Endothelial cell of umbilical vein (primary cell): ENCODE measurements around the gene STOX1. TPM values are rescaled to one million over a fixed set of nuclear protein-coding genes. Genes with fewer than 3 reads are reported as not detected.
A peak's percentile ranks its signal among the peaks of the same experiment; 100 is the strongest.
"Not testable (repeated sequence)": the region's sequence is repeated elsewhere in the genome, so short reads cannot be mapped to it uniquely, and the experiment has no call there.

Experiments
- BruUV-seq: library from RNA; stranded (reverse); fragments of 400-500 nt; replicated peaks from 2 replicates; lab custom pipeline; 2021; lab: Mats Ljungman, UMichigan
- CTCF ChIA-PET: fragments of 300-600, 350-600 bp; sonication (Branson Sonifier 250); formaldehyde crosslinking; loops from one replicate; lab custom pipeline; 2021; ENCODE audit warnings: antibody characterized with exemption, inconsistent platforms; lab: Charles Lee
- POLR2A ChIA-PET: fragments of 300-600, 350-600 bp; sonication (Branson Sonifier 250); formaldehyde crosslinking; loops from one replicate; lab custom pipeline; 2021; ENCODE audit warnings: antibody characterized with exemption, inconsistent platforms; lab: Charles Lee
- DNase-seq: peaks from one replicate; pipeline ENCODE4 v3.0.0-alpha.2; 2011; ENCODE audit warnings: low read depth, low spot score
- FAIRE-seq: peaks from 2 replicates; lab custom pipeline; 2011; peaks lifted over from hg19 to GRCh38; lab: Jason Lieb, UNC
- H2AFZ ChIP-seq: 2 replicates; pipeline ENCODE4 v1.6.0; 2012; ENCODE audit warnings: low read depth, low read length, control low read depth, inconsistent platforms
- H3K27ac ChIP-seq: 2 replicates; pipeline ENCODE4 v1.5.1; 2011; ENCODE audit warnings: low read depth, mild to moderate bottlenecking, control low read depth, low read length, moderate library complexity; ENCODE audit not compliant: insufficient read depth
- H3K27me3 ChIP-seq, 2 experiments: 2 replicates each; pipeline versions ENCODE4 v1.6.0 to v1.6.1; 2011; ENCODE audit warnings: low read length in 2 of 2, mixed read lengths in 1 of 2; ENCODE audit not compliant: control insufficient read depth in 2 of 2, insufficient read depth in 2 of 2
- H3K36me3 ChIP-seq, 2 experiments: 2 replicates in 1 of 2; 3 replicates in 1 of 2; pipeline ENCODE4 v1.5.1; 2011; ENCODE audit warnings: low read length in 2 of 2, mild to moderate bottlenecking in 1 of 2, moderate library complexity in 1 of 2; ENCODE audit not compliant: control insufficient read depth in 2 of 2, insufficient read depth in 2 of 2; ENCODE audit errors: extremely low read depth in 1 of 2
- H3K4me1 ChIP-seq: 3 replicates; pipeline ENCODE4 v1.5.1; 2011; ENCODE audit warnings: mild to moderate bottlenecking, low read length; ENCODE audit not compliant: control insufficient read depth, insufficient read depth; ENCODE audit errors: extremely low read depth
- H3K4me2 ChIP-seq: 2 replicates; pipeline ENCODE4 v1.6.1; 2011; ENCODE audit warnings: low read length, control low read depth, mixed read lengths; ENCODE audit not compliant: insufficient read depth
- H3K4me3 ChIP-seq, 3 experiments: fragments of 200-600 bp in 1 of 3; sonication (generic), shearing (Covaris generic) in 1 of 3; replicated peaks in 1 of 3; 2 replicates each; pipeline ENCODE4 v1.5.1; 2011 to 2016; ENCODE audit warnings: control low read depth in 3 of 3, low read length in 3 of 3, mild to moderate bottlenecking in 2 of 3, inconsistent platforms in 1 of 3, low read depth in 1 of 3, moderate library complexity in 1 of 3; ENCODE audit not compliant: insufficient read depth in 1 of 3
- H3K79me2 ChIP-seq: 2 replicates; pipeline ENCODE4 v1.6.0; 2012; ENCODE audit warnings: low read length, inconsistent platforms; ENCODE audit not compliant: control insufficient read depth, insufficient read depth
- H3K9ac ChIP-seq: replicated peaks from 2 replicates; pipeline ENCODE3; 2011; ENCODE audit warnings: low read length, control low read depth; ENCODE audit not compliant: insufficient read depth; ENCODE audit errors: extremely low read depth
- H3K9me1 ChIP-seq: replicated peaks from 3 replicates; pipeline ENCODE4 v1.6.0; 2011; ENCODE audit warnings: mild to moderate bottlenecking, low read length; ENCODE audit not compliant: control insufficient read depth, insufficient read depth; ENCODE audit errors: extremely low read depth
- H3K9me3 ChIP-seq: replicated peaks from 2 replicates; pipeline ENCODE4 v1.5.1; 2012; ENCODE audit warnings: low read length, inconsistent platforms; ENCODE audit not compliant: control insufficient read depth, insufficient read depth
- H4K20me1 ChIP-seq: replicated peaks from 2 replicates; pipeline ENCODE3; 2011; ENCODE audit warnings: mild to moderate bottlenecking, low read length; ENCODE audit not compliant: control insufficient read depth, insufficient read depth; ENCODE audit errors: extremely low read depth
- EZH2 ChIP-seq: IDR thresholded peaks from 2 replicates; pipeline ENCODE4 v1.6.1; 2012; ENCODE audit warnings: borderline replicate concordance, low read depth, mild to moderate bottlenecking, moderate library complexity, low read length, inconsistent platforms; ENCODE audit not compliant: severe bottlenecking
- dilution Hi-C: fragments of 300-500 bp; cut with MboI; formaldehyde crosslinking; loops from one replicate; pipeline ENCODE4 v1.15.0; 2019; ENCODE audit warnings: low sequenced_read_pairs; ENCODE audit not compliant: extremely low pct_ligation_motif_present
- intact Hi-C: fragments of 100-400 bp; cut with micrococcal nuclease; formaldehyde crosslinking; loops from one replicate; pipeline ENCODE4 v1.10.0; 2022
- polyA plus RNA-seq, 4 experiments: library from polyadenylated mRNA; depleted of rRNA in 3 of 4; stranded (reverse) in 3 of 4; unstranded in 1 of 4; fragments of >200 nt; gene quantifications; 2 replicates each; pipeline versions ENCODE4 v1.2.1 to v1.2.3, GENCODE V29; 2011 to 2012; ENCODE audit warnings: missing spikeins in 1 of 4
- total RNA-seq: library from RNA; stranded (reverse); gene quantifications from 2 replicates; pipeline ENCODE4 v1.2.3, GENCODE V29; 2021

The STOX1 gene
- total and polyA plus RNA-seq, 2 donors (not counting 3 experiments of a cell fraction or from before 2014, with no cell fraction given) = 0.06 to 0.20 TPM

DNA sequence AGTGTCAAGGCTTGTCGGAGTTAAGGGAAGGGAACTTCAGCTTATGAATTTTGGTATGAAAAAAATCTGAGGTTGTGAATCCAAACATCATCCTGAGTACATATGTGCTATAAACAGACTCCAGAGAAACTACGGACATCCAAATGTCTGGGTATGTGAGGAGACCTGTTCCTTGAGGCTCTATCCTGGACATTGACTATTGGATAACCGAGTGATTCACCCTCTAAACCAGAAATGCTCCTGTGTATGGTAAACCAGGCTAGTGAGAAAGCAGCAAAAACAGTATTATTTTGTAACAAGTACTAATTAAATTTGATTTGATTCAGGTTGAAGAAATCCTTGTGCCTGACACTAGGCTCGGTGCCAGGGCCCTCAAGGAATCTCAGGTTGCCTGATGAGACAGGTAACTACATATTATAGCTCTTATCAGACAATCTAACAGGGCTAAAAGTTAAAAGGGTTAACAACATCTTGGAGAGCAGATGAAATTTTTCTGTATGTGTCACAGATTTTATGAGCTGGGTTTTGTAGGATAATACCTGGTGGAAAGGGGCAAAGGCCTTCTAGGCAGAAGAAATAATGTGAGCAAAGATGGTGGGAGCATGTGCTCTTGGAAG lies 10.4 kb upstream of the STOX1 start:
- Histone ChIP-seq H3K36me3 (no peaks in the 10 kb centered on the region), H3K9me1 (no peaks in the 10 kb centered on the region), H3K27me3 (no peaks in the 10 kb centered on the region), H3K79me2 (no peaks in the 10 kb centered on the region), H3K4me2 (no peak overlapping the region), H3K4me1 (no peaks in the 10 kb centered on the region), H4K20me1 (no peaks in the 10 kb centered on the region), H3K4me3 (no peak overlapping the region), H3K9ac (no peak overlapping the region), H2AFZ (no peak overlapping the region), H3K27ac (no peak overlapping the region), H3K9me3 (no peaks in the 10 kb centered on the region)
- no TSS peak for BruUV-seq
- ChIA-PET CTCF (no interaction called here), POLR2A (interaction anchor here (0.6 kb wide), 1 partner anchor 32 kb away, joined by 3 read pairs; no protein-coding TSS in a partner anchor)
- no peak for FAIRE-seq
- intact Hi-C loops (no loop called here), dilution Hi-C loops (no loop called here)
- DNase-seq = no peak
- no peak for TF ChIP-seq EZH2

DNA sequence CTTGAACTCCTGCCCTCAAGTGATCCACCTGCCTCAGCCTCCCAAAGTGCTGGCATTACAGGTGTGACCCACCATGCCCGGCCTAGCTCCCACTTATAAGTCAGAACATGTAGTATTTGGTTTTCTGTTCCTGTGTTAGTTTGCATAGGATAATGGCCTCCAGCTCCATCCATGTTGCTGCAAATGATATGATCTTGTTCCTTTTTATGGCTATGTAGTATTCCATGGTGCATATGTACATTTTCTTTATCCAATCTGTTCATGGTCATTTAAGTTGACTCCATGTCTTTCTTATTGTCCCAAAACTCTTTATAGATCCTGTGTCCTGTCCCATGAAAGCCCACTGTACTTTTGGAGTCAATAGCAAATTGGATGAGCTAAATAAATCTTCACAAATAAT lies 7.0 kb upstream of the STOX1 start:
- dilution Hi-C loops, H3K4me3 ChIP-seq, intact Hi-C loops, H2AFZ ChIP-seq, POLR2A ChIA-PET, H3K9ac ChIP-seq, H3K27me3 ChIP-seq, H3K79me2 ChIP-seq, H3K4me1 ChIP-seq, H3K4me2 ChIP-seq, H3K9me3 ChIP-seq, DNase-seq, H3K36me3 ChIP-seq, H3K27ac ChIP-seq, H3K9me1 ChIP-seq, BruUV-seq, FAIRE-seq, H4K20me1 ChIP-seq: not testable (repeated sequence)
- CTCF ChIA-PET = interaction anchor here (0.8 to 1.0 kb wide), 2 partner anchors 10 to 11 kb away, joined by 3 to 4 read pairs; no protein-coding TSS in a partner anchor

GRCh38 chr10:68822626-68823025 lies 4.7 kb upstream of the STOX1 start:
- H3K27ac ChIP-seq, dilution Hi-C loops, H3K9me3 ChIP-seq, DNase-seq, H3K79me2 ChIP-seq, H3K4me3 ChIP-seq, FAIRE-seq, H3K4me1 ChIP-seq, H3K36me3 ChIP-seq, H3K27me3 ChIP-seq, BruUV-seq, H3K9ac ChIP-seq, H3K4me2 ChIP-seq, POLR2A ChIA-PET, H2AFZ ChIP-seq, intact Hi-C loops, H4K20me1 ChIP-seq, CTCF ChIA-PET, H3K9me1 ChIP-seq: not testable (repeated sequence)

GRCh38 chr10:68827592-68827959 lies 245 bp downstream of the STOX1 start:
- H3K4me2 ChIP-seq = not testable (repeated sequence)
- CTCF ChIA-PET = interaction anchor here (0.6 to 2.6 kb wide), 7 partner anchors 10 to 1341 kb away, joined by 3 to 13 read pairs (median 4); no protein-coding TSS in a partner anchor

More at GRCh38 chr10:68827592-68827959, 245 bp downstream of the STOX1 start:
- intact Hi-C loops, H3K9me1 ChIP-seq, H3K36me3 ChIP-seq, H3K9me3 ChIP-seq, BruUV-seq, H3K27ac ChIP-seq, H3K4me1 ChIP-seq, dilution Hi-C loops, H3K9ac ChIP-seq, H4K20me1 ChIP-seq, H3K79me2 ChIP-seq, FAIRE-seq, DNase-seq: not testable (repeated sequence)
- Histone ChIP-seq H3K4me3 (peak overlapping the region in 1 of 3 experiments; percentile 46), H2AFZ (peak overlapping the region; percentile 100), H3K27me3 (peaks cover 8 to 12% of the 10 kb centered on the region in 2 experiments)
- POLR2A ChIA-PET = interaction anchor here (0.6 kb wide), 1 partner anchor 233 kb away, joined by 3 read pairs; no protein-coding TSS in a partner anchor
